GM12878 (cell line): Measurements from ENCODE around the gene SV2B. TPM values are rescaled to one million over a fixed set of nuclear protein-coding genes. Genes with fewer than 3 reads are reported as not detected.
A peak's percentile ranks its signal among the peaks of the same experiment; 100 is the strongest.

ENCODE experiments used
- ATF2 ChIP-seq: IDR thresholded peaks from 2 replicates; pipeline ENCODE4 v1.6.1; 2012; ENCODE audit warnings: low read length, inconsistent platforms
- ATF7 ChIP-seq: fragments of 450-650 bp; IDR thresholded peaks from 2 replicates; pipeline ENCODE4 v1.6.1; 2016; ENCODE audit warnings: low read depth, mild to moderate bottlenecking
- BCL11A ChIP-seq: IDR thresholded peaks from 2 replicates; pipeline ENCODE4 v1.6.1; 2011; ENCODE audit warnings: low read depth, low read length
- CHD1 ChIP-seq: IDR thresholded peaks from 2 replicates; pipeline ENCODE4 v1.6.1; 2012; ENCODE audit warnings: low read depth, low read length, improper control_type of control experiment
- CREM ChIP-seq: IDR thresholded peaks from 2 replicates; pipeline ENCODE4 v1.6.1; 2014; ENCODE audit warnings: antibody characterized with exemption, low read depth
- ELK1 ChIP-seq: IDR thresholded peaks from 2 replicates; pipeline ENCODE4 v1.6.1; 2012; ENCODE audit warnings: low read depth, low read length, improper control_type of control experiment
- EP300 ChIP-seq, 2 experiments: fragments of 150-350 bp in 1 of 2; IDR thresholded peaks; 2 replicates each; pipeline ENCODE4 v1.6.1; 2011 to 2012; ENCODE audit warnings: low read depth in 2 of 2, low read length in 2 of 2, borderline replicate concordance in 1 of 2, improper control_type of control experiment in 1 of 2, inconsistent platforms in 1 of 2; ENCODE audit not compliant: control insufficient read depth in 1 of 2
- FOS ChIP-seq: IDR thresholded peaks from 3 replicates; pipeline ENCODE4 v1.6.1; 2011; ENCODE audit warnings: borderline replicate concordance; ENCODE audit not compliant: insufficient read length; ENCODE audit errors: extremely low read depth
- FOXM1 ChIP-seq: IDR thresholded peaks from 2 replicates; pipeline ENCODE4 v1.6.1; 2012; ENCODE audit warnings: low read depth, mild to moderate bottlenecking, inconsistent platforms, low read length, moderate library complexity
- HDGF ChIP-seq: fragments of 450-650 bp; IDR thresholded peaks from 2 replicates; pipeline ENCODE4 v1.6.1; 2016; ENCODE audit warnings: antibody characterized with exemption
- KLF5 ChIP-seq: fragments of 450-650 bp; IDR thresholded peaks from 2 replicates; pipeline ENCODE4 v1.6.1; 2014; ENCODE audit warnings: mild to moderate bottlenecking; ENCODE audit not compliant: partially characterized antibody
- MTA2 ChIP-seq: fragments of 450-650 bp; IDR thresholded peaks from 2 replicates; pipeline ENCODE4 v1.6.1; 2016; ENCODE audit warnings: low read depth, mild to moderate bottlenecking, moderate library complexity
- MTA3 ChIP-seq: IDR thresholded peaks from 2 replicates; pipeline ENCODE4 v1.6.1; 2012; ENCODE audit warnings: low read length, inconsistent platforms, borderline replicate concordance
- MXI1 ChIP-seq: fragments of 150-350 bp; IDR thresholded peaks from 2 replicates; pipeline ENCODE4 v1.6.1; 2011; ENCODE audit warnings: low read depth, mild to moderate bottlenecking, inconsistent platforms, low read length, improper control_type of control experiment
- MYB ChIP-seq: fragments of 150-350 bp; IDR thresholded peaks from 2 replicates; pipeline ENCODE4 v1.6.1; 2014; ENCODE audit warnings: mild to moderate bottlenecking, low read depth, low read length, borderline replicate concordance
- NFIC ChIP-seq: IDR thresholded peaks from 2 replicates; pipeline ENCODE4 v1.6.1; 2012; ENCODE audit warnings: low read depth, mild to moderate bottlenecking, inconsistent platforms, low read length, moderate library complexity
- NFYB ChIP-seq: IDR thresholded peaks from 2 replicates; pipeline ENCODE4 v1.6.1; 2011; ENCODE audit warnings: low read depth, mild to moderate bottlenecking, low read length, improper control_type of control experiment, moderate library complexity; ENCODE audit not compliant: insufficient read depth
- POLR2A ChIP-seq: IDR thresholded peaks from 2 replicates; pipeline ENCODE4 v1.6.1; 2011; ENCODE audit warnings: low read depth, mild to moderate bottlenecking, low read length
- POLR2AphosphoS5 ChIP-seq: IDR thresholded peaks from 2 replicates; pipeline ENCODE4 v1.6.1; 2011; ENCODE audit warnings: mild to moderate bottlenecking, low read length, inconsistent platforms
- RELA ChIP-seq: fragments of 450-650 bp; IDR thresholded peaks from 2 replicates; pipeline ENCODE4 v1.8.0; 2014; ENCODE audit warnings: borderline replicate concordance; ENCODE audit not compliant: partially characterized antibody
- RUNX3 ChIP-seq: IDR thresholded peaks from 2 replicates; pipeline ENCODE4 v1.6.1; 2012; ENCODE audit warnings: low read length, inconsistent platforms
- YY1 ChIP-seq: IDR thresholded peaks from 2 replicates; pipeline ENCODE4 v1.6.1; 2011; ENCODE audit warnings: low read depth, mild to moderate bottlenecking, low read length
- ZBED1 ChIP-seq: IDR thresholded peaks from 2 replicates; pipeline ENCODE4 v1.6.1; 2016; ENCODE audit warnings: borderline replicate concordance
- ZBTB40 ChIP-seq: fragments of 450-650 bp; IDR thresholded peaks from 2 replicates; pipeline ENCODE4 v1.6.1; 2016; ENCODE audit warnings: mild to moderate bottlenecking, moderate library complexity, borderline replicate concordance
- ZZZ3 ChIP-seq: IDR thresholded peaks from 2 replicates; pipeline ENCODE4 v1.6.1; 2011; ENCODE audit warnings: low read depth; ENCODE audit not compliant: control insufficient read depth, insufficient read length
- polyA plus RNA-seq, 11 experiments: library from polyadenylated mRNA; depleted of rRNA in 4 of 11; unstranded in 6 of 11; stranded (reverse) in 5 of 11; fragments of >200 nt; fragmentation: Nextera tagmentation in 4 of 11; fragmentation: Illumina TruSeq in 1 of 11; extraction: Ambion mirVana in 4 of 11; extraction: Trizol in 1 of 11; gene quantifications; 1 replicate in 1 of 11; 2 replicates in 10 of 11; pipeline versions ENCODE4 v1.2.1 to v1.2.3, GENCODE V29; 2011 to 2016; ENCODE audit warnings: inconsistent platforms in 2 of 11, missing spikeins in 2 of 11, low read depth in 1 of 11
- total RNA-seq, 4 experiments: library from RNA; depleted of rRNA in 3 of 4; stranded (reverse); fragments of >200 nt in 3 of 4; fragmentation: Illumina TruSeq in 1 of 4; extraction: Trizol in 1 of 4; gene quantifications; 2 replicates each; pipeline versions ENCODE4 v1.2.1 to v1.2.3, GENCODE V29; 2013 to 2021

Gene SV2B
- total and polyA plus RNA-seq, 10 of the 15 experiments (the other 5 are each of a cell fraction or from before 2014, with no cell fraction given): 0.03 to 1.7 (median 1.3) TPM

- TF ChIP-seq ATF7 (peak; percentile 83), ELK1 (no peak), CREM (peak; percentile 89), BCL11A (peak; percentile 78; the same call in 1 of the 2 replicates), FOS (no peak), POLR2A (no peak), EP300 (IDR thresholded peaks at IDR 0.05; ENCODE audit: borderline replicate concordance in 1 of 2, control insufficient read depth in 1 of 2, low read depth in 2 of 2, low read length in 2 of 2) (peak; percentile 79 to 89; a peak in 2 of 4 replicates), ZBED1 (peak; percentile 84; the same call in 1 of the 2 replicates), ZBTB40 (no peak), ATF2 (peak; percentile 97), KLF5 (peak; percentile 51), YY1 (peak; percentile 25; the same call in 1 of the 2 replicates), POLR2AphosphoS5 (peak; percentile 77), ZZZ3 (no peak), RUNX3 (peak; percentile 90), MTA2 (peak; percentile 67; the same call in 1 of the 2 replicates), CHD1 (no peak), MTA3 (0 out of 2 replicates have a peak, but pooled peaks have one; percentile 44), RELA (peak; percentile 90), NFIC (peak; percentile 98), MXI1 (no peak; the same call in 1 of the 2 replicates), FOXM1 (peak; percentile 96; the same call in 1 of the 2 replicates), NFYB (no peak), MYB (no peak), HDGF (no peak)
These were observed 16.3 kb downstream of the SV2B start (continued) for GRCh38 chr15:91116113-91117067.
